NCI-H345 treated with DMSO at 0.1 percent for 48 hours (cell line): ENCODE results near the gene FRMD4A.

Source experiments
- DNase-seq: peaks from one replicate; lab custom pipeline; 2025; ENCODE audit not compliant: unreplicated experiment; lab: John Stamatoyannopoulos, UW

Gene FRMD4A

DNA sequence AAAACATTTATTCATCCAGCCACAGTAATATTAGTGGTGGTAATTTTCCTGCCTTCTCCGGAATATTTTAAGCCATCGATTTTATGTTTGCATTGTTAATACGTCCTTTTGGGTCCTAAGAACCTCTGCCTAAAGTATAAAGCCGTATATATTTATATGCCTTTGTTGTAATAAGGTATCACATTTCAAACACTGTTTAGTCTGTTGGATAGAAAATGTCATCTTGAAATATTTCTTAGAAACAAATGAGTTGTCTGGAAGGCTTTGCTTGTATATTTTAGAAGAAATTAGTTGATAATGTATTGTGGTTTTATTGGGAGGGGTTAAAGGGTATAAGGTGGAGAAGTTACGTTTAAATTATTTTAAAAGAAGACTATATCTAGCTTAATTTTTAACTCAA lies 732.8 kb downstream of the FRMD4A start:
- DNase-seq, result no peak

DNA sequence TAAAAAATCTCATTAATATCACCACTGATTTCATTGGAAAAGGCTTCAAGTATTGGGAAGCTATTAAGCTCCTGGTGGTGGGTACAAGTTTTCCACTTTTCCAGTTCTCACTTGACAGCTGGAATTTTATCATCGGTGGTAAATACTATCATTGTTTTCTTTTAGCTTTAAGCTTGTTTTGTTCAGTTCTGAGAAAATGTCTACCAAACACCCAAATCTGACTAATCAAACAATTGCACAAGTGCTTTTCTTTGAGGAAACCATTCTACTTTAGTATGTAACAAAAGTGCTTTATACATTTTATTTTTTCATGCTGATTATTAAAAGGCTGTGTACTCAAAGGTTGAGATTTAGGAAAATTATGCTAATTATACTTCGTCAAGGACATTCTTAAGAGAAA lies 736.1 kb downstream of the FRMD4A start:
- no peak for DNase-seq
